A549 treated with GW870086 at 1 μM for 4 hours (cell line): ENCODE results near the gene THAP9. TPM values are rescaled to one million over a fixed set of nuclear protein-coding genes. Genes with fewer than 3 reads are reported as not detected.

Experiments used
- total RNA-seq: library from RNA; stranded (reverse); fragments of 200-300 nt; extraction: Qiagen RNA extraction; gene quantifications from 5 replicates; pipeline ENCODE4 v1.2.3, GENCODE V29; 2022; ENCODE audit warnings: low read depth

Gene THAP9, protein sequence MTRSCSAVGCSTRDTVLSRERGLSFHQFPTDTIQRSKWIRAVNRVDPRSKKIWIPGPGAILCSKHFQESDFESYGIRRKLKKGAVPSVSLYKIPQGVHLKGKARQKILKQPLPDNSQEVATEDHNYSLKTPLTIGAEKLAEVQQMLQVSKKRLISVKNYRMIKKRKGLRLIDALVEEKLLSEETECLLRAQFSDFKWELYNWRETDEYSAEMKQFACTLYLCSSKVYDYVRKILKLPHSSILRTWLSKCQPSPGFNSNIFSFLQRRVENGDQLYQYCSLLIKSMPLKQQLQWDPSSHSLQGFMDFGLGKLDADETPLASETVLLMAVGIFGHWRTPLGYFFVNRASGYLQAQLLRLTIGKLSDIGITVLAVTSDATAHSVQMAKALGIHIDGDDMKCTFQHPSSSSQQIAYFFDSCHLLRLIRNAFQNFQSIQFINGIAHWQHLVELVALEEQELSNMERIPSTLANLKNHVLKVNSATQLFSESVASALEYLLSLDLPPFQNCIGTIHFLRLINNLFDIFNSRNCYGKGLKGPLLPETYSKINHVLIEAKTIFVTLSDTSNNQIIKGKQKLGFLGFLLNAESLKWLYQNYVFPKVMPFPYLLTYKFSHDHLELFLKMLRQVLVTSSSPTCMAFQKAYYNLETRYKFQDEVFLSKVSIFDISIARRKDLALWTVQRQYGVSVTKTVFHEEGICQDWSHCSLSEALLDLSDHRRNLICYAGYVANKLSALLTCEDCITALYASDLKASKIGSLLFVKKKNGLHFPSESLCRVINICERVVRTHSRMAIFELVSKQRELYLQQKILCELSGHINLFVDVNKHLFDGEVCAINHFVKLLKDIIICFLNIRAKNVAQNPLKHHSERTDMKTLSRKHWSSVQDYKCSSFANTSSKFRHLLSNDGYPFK
- total RNA-seq = 1.1 to 2.0 TPM (median 1.6 TPM) in 5 replicates

DNA sequence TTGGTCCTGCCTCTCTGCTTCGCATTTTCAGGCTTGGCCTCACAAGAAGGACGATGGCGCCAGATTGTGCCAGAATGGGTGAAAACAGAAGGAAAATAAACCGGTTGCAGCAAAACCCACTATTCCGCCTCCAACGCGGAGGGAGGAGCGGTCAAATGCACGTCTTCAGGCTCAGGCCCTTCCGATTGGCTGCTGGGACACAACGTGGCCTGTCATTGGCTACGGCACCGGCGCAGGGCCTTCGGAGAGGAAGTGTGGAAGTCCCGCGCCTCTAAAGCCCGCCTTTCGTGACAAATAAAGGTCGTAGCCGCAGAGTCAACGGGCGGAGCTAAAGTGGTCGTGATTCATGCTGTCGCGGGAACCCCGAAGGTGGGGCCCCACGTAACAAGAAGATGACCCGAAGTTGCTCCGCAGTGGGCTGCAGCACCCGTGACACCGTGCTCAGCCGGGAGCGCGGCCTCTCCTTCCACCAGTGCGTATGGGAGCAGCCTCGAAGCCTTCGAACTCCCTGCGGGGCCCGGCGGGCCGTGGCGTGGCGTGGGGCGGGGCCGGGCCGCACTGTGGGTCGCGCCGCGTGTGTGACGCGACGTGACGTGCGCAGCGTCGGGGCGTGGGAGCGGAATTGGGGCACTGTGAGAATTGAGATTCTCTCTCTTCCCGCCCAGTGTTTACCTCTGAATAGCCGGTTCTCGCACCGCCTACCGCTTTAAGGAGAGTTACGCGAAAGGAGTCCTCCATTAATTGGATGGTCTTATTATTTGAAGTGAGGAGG lies at the start of gene THAP9:
TSS of gene THAP9 (plus strand) at position 325 of the 772 bp plus-strand sequence. CDS start at position 393, 68 bp downstream.

GRCh38 chr4:82890901-82891706 lies 9.4 kb upstream of the THAP9 start, which contains the start of gene SEC31A:
Gene SEC31A (minus strand): TSS chr4:82891153. CDS start chr4:82881936, 9,217 bp downstream.

Other genes starting within 250 kb of the THAP9 start
- gene SCD5, start 101.9 kb upstream of the THAP9 start, total RNA-seq = 6.0 to 8.8 TPM (median 7.4 TPM) in 5 replicates
- 70.0 to 88.9 TPM (median 84.0 TPM) in 5 replicates for gene SEC31A, start 9.6 kb upstream of the THAP9 start, total RNA-seq
- gene LIN54, start 110.1 kb downstream of the THAP9 start, total RNA-seq = 4.2 to 7.2 TPM (median 6.6 TPM) in 5 replicates
- gene COPS4, start 134.4 kb downstream of the THAP9 start, total RNA-seq = 23.2 to 40.3 TPM (median 26.0 TPM) in 5 replicates
- gene PLAC8, start 214.0 kb downstream of the THAP9 start, total RNA-seq = 0.75 to 2.0 TPM (median 1.5 TPM) in 5 replicates